GM19452 (cell line): Measurements from ENCODE around the gene SLC37A3.
"Not testable (repeated sequence)": the region's sequence is repeated elsewhere in the genome, so short reads cannot be mapped to it uniquely, and the experiment has no call there.

Source experiments
- ATAC-seq: cut with Tn5 transposase; IDR thresholded peaks from one replicate; pipeline ENCODE4 v1.9.1; 2021; ENCODE audit not compliant: unreplicated experiment

The SLC37A3 gene

GRCh38 chr7:140397784-140398750, at the start of gene SLC37A3:
Gene SLC37A3, minus strand, starts transcription at chr7:140398530. Its CDS starts 16,004 bp downstream, at chr7:140382526.
- peak; percentile 99 for ATAC-seq

GRCh38 chr7:140447841-140448240, 49.5 kb upstream of the SLC37A3 start:
- no peak for ATAC-seq

- no peak for ATAC-seq
These were observed 48.1 kb upstream of the SLC37A3 start for GRCh38 chr7:140446467-140446866.

GRCh38 chr7:140441519-140441918, 43.2 kb upstream of the SLC37A3 start:
- ATAC-seq = no peak

- ATAC-seq = no peak
These were observed 42.3 kb upstream of the SLC37A3 start for GRCh38 chr7:140440593-140440992.

GRCh38 chr7:140439359-140439758, 41.0 kb upstream of the SLC37A3 start:
- ATAC-seq = no peak

- no peak for ATAC-seq
These were observed 37.0 kb upstream of the SLC37A3 start for GRCh38 chr7:140435252-140435895.

GRCh38 chr7:140433396-140433795, 35.1 kb upstream of the SLC37A3 start:
- ATAC-seq = no peak

- no peak for ATAC-seq
These were observed 27.8 kb upstream of the SLC37A3 start for GRCh38 chr7:140426130-140426529.

- ATAC-seq = no peak
These were observed 27.4 kb upstream of the SLC37A3 start for GRCh38 chr7:140425718-140426117.

GRCh38 chr7:140423501-140423900, 25.2 kb upstream of the SLC37A3 start:
- no peak for ATAC-seq

GRCh38 chr7:140421521-140421920, 23.2 kb upstream of the SLC37A3 start:
- ATAC-seq = no peak

GRCh38 chr7:140418653-140419052, 20.3 kb upstream of the SLC37A3 start:
- ATAC-seq = no peak

- ATAC-seq = not testable (repeated sequence)
These were observed 19.8 kb upstream of the SLC37A3 start for GRCh38 chr7:140418156-140418472.

- ATAC-seq = no peak
These were observed 19.3 kb upstream of the SLC37A3 start for GRCh38 chr7:140417456-140418155.

GRCh38 chr7:140416560-140416959, 18.2 kb upstream of the SLC37A3 start:
- no peak for ATAC-seq

- ATAC-seq = not testable (repeated sequence)
These were observed 17.5 kb upstream of the SLC37A3 start for GRCh38 chr7:140415816-140416215.

- ATAC-seq = no peak
These were observed 17.0 kb upstream of the SLC37A3 start for GRCh38 chr7:140415361-140415760.

- ATAC-seq = no peak
These were observed 6.3 kb upstream of the SLC37A3 start for GRCh38 chr7:140404565-140405065.

- ATAC-seq = no peak
These were observed 5.7 kb upstream of the SLC37A3 start, which contains the start of gene RAB19 for GRCh38 chr7:140403878-140404564. Gene RAB19, plus strand, starts transcription at chr7:140404058. Its CDS starts 3,589 bp downstream, at chr7:140407647.
